ENCODE measurements around the gene RBP3.

Gene RBP3

DNA sequence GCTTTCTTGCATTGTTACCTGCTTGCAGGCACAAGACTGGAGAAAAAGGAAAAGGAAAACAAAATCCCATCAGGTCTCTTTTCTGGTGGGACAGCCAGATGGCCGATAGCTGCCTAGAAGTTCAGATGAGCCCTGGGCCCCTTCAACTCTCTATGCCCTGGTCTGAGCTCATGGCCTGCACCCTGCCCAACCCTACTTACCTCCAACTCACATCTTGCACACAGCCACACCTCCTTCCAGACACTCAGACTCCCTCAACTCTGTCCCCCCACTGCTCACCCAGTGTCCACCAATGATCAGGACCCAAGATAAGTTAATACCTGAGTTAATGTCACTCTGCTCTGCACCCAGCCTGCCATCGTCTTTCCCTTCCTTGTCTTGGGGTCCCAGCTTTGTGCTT is 10.9 kb downstream of the RBP3 start:
- DNase-seq (ENCODE audit: low read depth), result no peak

DNA sequence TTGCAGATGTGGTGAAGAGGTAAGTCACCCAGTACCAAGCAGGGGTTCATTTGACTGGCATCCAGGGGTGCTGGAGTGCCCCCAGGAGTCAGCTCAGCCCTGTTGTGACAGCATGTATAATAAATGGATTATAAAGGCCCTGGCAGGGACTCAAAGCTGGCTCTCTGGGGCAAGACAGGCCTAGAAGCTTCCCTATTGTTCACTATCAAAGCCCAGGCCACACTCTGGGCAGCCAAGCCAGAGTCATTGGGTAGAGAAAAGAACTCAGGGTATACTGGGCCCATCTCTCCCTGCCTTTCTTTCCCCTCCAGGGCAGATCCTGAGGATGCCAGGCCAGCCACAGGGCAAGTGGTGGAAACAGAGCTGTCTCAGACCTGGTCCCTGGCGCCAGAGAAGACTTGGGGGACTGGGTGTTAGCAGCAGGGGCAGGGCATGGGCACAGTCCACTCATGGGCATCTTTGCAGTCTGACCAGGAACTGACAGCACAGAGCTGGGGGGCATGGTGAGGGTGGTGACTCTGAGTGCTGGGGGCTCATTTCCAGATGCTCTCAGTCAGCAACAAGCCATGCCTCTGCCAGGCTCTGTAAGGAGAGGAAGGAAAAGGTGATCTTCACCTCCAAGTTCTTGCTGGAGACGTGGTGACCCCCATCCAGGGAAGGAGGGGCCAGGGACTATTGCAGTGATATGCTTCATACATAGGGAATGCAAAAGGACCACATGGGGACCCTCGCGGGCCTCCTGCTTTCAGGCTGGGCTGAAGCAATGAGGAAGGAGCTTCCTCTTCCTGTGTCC is 11.7 kb downstream of the RBP3 start:
- DNase-seq (ENCODE audit: low read depth), result no peak

DNA sequence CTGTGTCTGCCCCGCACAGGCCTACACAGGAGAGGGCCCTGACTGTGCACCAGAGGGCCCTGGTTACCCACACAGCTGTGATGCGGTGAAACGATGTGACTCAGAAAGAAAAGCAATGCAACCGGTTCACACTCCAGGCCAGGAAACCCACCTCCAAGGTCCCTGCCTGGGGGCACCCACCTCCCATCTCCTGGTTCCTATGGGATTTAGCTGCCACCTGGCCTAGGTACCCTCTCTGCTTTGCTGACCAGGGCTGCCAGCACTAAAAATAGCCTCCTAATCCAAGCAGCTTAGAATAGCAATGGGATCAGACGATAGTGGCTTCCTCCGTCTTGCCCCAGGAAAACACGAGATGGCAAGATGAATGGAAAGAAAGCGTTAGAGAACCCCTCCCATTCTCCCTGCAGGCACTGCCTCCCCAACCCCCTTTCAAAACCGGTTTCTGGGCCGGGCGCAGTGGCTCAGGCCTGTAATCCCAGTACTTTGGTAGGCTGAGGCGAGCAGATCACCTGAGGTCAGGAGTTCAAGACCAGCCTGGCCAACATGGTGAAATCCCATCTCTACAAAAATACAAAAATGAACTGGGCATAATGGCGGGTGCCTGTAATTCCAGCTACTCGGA is 12.4 kb downstream of the RBP3 start:
- DNase-seq (ENCODE audit: low read depth), result peak; percentile 12

DNA sequence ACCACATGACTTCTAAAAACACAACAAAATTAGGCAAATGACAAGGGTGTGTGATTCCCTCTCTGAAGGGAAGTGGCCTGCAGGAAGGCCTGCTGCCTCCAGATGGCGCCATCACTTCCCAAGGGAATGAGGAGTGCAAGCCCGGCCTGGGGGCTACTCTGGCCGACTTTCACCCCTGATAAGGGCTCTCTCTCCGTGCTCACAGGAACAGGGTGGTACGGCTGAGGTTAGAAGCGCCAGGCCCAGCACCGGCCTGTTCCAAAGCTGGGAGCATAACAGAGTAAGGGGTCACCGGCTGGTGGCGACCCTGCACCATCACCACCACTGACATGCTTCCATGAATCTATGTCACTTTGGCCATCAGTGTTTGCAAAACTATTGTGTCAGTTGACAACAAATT is 13.1 kb downstream of the RBP3 start:
- peak; percentile 60 for DNase-seq (ENCODE audit: low read depth)

DNA sequence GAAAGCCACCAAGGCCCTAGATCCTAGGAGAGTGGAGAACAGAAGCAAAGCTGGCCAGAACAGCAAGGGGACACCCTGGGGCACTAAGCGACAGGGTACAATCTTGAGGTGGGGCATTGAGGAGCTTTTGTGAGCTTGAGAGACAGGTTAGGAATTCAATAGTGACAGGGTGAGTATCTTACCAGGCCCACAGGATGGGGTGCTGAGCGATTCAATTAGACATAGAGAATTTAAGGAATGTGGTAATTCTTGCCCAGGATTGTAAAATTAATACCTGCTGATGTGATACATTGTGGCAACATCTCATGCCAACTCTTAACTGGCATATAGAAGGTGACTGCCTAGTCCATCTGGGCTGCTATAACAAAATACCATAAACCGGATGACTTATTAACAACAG is 14.0 kb downstream of the RBP3 start:
- no peak for DNase-seq (ENCODE audit: low read depth)

DNA sequence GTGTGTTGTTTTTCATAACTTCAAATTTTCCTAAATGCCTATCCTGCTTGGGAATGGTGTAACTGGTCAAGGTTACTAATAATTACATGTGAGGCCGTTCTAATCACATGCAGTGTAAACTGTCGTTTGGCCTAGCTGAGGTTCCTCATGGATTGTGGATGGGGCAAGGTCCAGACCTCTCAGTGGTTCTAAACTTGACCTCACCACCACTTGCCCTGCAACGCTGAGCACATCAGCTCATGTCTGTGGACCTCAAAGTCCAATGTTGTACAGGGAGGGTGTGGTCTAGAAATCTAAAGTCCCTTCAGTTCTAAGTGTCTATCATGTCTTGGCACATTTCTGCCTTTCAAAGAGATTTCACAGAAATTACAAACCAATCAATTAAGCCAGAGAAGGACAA is 15.6 kb downstream of the RBP3 start:
- no peak for DNase-seq (ENCODE audit: low read depth)

DNA sequence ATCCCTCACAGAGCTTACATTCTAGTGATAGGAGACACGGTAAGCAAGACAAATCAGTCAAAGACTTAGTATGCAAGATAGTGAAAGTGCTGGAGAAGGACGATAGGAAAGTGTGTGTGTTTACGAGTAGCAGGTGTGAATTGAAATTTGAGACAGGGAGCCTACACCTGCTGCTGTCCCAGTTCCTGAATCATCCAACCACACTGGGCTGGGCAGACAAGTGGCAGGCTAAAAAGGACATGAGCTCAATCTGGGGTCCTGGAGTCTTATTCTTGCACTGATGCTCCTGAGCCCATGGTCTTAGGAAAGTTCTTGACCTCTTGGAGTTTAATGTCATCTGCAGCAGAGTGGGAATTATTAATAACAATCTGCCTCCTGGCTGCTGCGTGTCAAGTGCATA is 16.2 kb downstream of the RBP3 start:
- no peak for DNase-seq (ENCODE audit: low read depth)

DNA sequence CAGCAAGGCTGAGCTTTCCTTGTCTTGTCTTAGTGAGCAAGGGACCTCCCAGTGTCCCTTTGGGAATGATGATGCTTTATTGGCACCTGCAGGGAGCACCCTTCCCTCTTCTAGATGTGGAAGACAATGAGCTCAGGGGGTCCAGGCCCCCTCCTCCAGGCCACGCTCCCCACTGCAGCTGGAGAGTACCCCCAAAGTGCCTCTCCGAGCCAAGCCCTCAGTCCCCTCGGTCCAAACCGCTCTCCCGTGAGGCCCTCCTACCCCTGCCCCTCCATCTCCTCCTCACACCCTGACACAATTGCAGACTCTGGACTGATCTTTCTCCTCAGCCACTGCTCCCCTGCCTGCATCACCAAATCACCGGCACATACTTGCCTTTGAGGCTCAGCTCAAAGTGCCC is 16.7 kb downstream of the RBP3 start:
- no peak for DNase-seq (ENCODE audit: low read depth)

DNA sequence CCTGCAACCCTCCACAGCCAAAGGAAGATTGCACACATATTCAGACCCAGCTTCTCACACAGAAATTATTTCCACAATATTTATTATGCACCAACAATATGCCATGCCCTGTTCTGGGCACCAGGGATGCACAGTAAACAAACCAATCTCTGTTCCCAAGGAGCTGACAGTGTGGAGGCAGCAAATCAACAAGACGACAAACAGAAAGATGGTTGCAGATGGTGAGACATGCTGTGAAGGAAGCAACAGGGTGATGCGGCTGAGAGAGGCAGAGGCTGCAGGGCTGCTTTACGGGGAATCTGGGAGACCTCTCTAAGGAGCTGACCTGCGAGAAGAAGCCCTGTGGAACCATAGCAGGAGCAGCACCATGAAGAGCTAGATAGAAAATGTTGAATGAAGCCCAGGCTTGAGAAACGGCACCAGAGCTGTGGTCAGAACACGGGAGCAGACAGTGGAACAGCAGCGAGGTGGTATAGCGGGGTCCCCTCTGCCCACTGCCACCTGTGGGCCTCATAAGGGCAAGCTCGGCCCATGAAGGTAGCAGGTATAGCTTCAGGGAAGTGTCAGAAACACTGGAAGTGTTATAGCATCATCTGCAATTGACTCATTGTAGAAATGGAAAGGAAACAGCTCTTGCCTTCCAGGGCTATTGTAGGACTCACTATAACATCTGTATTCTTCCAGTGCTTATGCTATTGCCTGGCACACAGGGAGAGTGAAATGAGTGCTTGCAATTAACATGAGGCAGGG is 17.4 kb downstream of the RBP3 start:
- no peak for DNase-seq (ENCODE audit: low read depth)

DNA sequence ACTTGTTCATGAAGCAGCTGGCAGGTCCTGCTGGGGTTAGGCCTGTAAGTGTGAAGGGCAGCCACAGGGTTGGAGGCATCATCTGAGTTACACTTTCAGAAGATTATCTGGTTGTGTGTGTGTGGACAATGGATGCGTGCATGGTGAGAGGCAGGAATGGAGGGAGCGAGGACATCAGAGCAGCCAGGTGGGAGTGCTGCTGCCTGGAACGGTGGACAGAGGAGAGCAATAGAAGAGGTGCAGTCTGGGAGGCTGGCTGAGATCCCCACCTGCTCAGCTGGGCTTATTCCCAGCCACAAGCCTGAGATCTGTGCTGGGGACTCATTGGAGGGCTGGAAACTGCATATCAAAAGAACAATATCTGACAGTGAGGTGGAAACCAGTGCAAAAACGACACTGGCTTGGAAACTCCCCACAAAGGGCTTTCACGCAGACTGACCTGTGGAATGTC is 18.0 kb downstream of the RBP3 start:
- no peak for DNase-seq (ENCODE audit: low read depth)

DNA sequence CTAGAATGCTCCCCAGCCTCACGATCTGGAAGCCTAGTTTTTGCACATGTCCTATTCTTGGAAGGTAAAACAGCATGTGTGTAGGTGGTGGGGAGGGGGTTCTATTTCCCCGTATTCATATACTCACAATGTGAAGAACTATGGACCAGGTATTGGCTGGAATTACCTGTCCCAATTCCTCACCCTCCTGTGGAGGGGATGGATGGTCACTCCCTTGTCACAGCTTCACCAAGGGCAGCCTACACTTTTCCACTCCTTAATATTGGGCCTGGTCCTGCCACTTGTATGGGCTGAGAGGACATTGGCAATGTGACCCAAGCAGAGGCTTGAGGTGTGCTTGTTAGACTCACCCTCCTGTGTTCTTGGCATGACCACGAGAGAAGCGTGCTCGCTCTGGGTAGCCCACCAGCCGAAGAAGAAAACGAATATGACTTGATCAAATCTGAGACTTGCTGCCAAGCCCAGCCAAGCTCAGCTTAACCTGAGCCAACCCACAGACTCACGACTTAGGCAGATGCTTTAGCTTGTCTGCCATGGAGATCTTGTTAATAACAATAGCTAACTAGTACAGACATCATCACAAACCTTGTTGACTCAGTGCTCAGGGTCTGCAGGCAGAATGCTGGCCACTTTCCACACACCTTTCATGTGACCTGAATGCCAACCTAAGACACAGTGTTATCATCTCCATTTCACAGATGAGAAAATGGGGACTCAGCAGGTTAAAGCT is 18.7 kb downstream of the RBP3 start:
- no peak for DNase-seq (ENCODE audit: low read depth)

DNA sequence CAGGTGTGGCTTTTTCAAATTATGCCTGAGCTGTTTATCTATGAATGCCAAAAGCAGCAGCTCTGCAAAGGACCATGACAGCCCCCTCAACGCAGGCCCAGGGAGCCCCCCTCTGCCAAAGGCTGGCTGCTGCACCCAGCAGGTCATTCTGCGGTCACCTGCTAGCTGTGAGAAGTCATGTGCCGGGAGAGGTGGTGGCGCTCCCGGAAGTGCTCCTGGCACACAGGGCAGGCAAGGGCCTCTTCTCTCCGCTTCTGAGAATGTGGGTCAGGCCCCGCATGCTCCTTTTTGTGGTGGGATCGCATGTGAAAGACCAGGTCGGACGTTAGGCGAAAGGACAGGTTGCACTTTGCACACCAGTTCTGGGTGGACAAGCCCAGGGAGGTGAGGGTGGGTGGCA is 19.5 kb downstream of the RBP3 start:
- no peak for DNase-seq (ENCODE audit: low read depth)

DNA sequence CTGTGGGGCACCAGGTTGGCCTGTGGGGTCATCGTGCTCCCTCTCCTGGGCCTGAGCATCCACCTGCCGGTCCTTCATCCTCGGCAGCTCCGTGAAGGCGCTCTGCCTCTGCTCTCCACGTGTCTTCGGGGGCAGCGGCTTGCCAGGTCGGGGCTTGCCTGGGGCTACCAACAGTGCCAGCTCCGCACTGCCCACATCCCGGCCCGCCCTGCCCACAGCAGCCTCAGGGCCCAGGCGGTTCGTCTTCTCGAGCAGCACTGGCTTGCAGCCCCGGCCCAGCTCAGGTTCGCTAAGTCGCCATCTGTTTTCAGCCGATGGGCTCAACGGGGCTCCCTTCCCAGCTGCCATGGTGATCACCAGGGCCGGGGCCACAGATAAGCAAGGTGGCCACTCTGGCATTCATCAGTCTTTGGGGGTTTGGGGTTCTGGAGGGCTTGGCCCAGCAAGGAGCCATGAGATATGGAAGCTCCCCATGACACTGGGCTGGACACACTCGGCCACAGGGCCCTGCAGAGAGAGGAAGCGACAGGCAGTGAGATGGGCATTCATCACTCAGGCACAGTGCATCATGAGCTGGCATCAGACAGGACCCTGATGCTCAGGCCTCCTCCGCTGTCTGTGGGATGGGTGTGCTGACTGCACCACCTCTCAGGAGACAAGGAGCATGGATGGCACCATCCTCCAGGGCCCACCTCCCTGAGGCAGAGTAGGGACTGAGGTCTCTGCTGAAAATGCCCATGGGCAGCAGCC is 20.4 kb downstream of the RBP3 start:
- no peak for DNase-seq (ENCODE audit: low read depth)

DNA sequence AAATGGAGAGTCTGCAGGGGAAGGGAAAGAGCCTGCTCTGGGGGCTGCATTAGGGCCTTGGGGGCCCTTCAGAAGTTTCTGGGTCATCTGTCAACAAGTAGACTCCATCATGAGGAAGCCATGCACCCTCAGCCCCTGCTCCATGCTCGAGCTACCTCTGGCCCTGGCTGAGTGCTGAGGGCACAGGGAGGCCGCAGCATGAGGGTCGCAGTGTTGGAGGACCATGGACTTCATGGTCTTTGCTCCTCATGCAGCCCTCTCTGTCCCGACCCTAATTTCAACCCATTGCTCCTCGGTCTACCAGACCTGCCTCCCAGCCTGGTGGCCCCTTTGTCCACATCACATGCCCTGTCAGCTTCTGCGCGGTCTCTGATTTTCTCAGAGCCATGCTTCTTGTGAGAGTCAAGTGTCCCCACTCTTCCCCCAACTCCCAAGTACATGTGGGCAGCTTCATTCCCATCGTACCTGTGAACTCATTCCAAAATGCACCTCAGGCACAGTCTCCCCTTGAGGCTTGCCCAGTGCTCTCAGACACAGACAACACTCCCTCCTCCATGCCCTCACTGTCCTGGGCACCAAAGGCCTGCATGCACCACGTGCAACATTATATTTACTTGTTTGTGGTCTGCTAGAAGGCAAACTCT is 21.2 kb downstream of the RBP3 start:
- no peak for DNase-seq (ENCODE audit: low read depth)

DNA sequence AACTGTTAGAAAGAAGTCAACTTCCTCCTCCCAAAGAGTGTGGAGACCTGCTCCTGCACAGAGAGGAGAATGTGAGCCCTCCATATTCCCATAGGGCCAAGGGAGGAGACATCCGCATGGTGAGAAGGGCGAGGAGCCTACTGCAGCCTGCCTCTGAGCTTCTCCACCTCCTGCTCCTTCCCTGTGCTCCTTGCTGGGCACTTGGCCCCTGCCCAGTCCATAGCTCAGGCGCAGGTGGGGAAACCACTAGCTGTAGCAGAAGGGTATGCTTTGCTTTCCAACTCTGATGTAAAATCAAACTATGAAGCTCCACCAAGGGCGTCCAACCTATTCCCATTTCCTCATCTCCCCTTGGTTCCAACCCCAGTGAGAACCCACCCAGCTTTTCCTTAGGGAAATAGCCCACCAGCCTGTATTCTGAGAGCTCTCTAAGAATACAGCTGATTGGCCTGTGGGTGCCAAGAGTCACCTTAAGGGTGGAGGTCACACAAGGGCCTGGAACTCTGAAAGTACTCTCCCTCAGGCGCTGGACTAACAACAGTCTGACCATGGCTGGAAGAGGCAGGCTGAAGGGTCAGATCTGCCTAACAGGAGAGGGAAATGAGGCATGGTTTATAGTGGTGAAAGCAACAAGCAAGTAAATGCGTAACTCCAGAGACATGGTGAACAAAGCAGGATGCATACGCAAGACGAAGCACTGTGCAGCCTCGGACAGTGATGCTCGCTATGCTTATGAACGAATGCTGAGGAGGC is 22.0 kb downstream of the RBP3 start:
- DNase-seq (ENCODE audit: low read depth), result no peak

DNA sequence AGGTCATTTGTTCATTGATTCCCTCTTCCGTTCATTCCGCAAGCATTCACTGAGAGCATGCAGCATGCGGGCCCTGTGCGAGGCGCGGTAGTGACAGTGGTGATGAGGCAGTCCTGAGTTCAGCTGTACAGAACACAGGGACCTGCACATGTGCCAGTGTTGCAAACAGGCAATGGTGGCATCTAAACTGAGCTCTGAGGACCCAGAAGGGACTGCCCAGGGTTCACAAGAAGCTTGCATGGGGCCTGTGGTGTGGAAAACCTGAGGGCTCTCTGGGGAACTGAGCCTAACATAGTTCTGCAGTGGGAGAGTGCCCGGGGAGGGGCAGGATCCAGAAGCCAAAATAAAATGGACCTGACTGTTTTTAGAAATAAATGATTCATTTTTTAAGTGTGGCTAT is 22.7 kb downstream of the RBP3 start:
- no peak for DNase-seq (ENCODE audit: low read depth)

DNA sequence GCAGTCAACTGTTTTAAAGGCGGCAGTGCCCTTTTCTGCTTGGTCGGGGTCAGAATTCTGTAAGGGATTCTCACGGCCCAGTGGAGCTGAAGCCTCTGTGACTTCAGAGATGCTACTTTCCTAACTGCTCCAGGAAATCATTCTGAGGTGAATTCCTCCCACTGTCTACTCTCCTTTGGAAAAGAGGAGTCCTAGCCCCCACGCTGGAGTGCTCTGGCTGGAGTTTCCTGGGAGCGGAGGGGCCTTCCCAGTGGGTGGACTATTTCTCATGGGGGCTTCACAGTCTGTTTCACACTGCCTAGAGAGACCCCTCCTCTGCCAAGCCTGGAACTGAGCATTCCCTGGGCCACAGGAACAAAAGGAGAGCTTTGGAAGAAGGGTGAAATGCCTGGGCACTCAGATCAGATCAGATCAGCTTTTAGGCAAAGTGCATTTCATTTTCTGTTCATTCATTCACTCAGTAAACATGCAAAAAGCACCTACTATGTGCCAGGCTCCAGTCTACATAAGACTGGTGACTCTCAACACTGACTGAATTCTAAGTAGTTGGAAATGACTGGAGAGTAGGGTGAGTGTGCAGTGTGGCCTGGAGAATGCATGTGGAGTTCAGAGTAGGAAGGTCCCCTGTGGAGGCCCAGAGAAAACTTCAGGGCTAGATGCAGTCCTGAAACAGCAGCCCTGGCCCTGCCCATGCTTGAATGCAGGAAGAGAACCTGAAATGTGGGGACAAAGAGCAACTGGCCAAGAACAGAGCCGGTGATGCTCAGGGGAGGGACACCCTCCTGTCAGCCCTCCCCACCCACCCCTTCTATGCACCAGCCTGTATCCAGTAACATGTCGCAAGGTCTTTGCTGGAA is 23.7 kb downstream of the RBP3 start:
- no peak for DNase-seq (ENCODE audit: low read depth)

DNA sequence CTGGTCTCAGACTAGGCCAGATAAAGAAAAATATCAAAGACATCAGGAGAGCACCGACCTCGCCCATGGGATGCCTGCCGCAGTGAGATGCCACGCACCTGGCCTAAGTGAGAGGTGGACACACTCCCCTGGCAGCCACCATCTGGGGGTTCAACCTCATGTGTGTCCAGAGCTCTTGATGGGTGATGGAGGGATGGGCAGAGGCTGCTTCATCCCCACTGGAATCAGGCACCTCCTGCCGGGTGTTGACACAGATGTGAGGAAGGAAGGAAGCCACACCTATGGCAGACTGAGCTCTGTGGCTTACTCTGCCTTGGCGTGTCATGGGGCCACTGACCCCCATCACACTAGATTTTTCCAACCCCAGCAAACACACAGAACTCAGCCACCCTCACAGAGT is 24.6 kb downstream of the RBP3 start:
- DNase-seq (ENCODE audit: low read depth), result no peak
